ENCODE measurements around the gene DPAGT1. TPM values are rescaled to one million over a fixed set of nuclear protein-coding genes. Genes with fewer than 3 reads are reported as not detected.

Gene DPAGT1
- total RNA-seq, 2 experiments from 2014 or later = 31.7 to 83.4 TPM

DNA sequence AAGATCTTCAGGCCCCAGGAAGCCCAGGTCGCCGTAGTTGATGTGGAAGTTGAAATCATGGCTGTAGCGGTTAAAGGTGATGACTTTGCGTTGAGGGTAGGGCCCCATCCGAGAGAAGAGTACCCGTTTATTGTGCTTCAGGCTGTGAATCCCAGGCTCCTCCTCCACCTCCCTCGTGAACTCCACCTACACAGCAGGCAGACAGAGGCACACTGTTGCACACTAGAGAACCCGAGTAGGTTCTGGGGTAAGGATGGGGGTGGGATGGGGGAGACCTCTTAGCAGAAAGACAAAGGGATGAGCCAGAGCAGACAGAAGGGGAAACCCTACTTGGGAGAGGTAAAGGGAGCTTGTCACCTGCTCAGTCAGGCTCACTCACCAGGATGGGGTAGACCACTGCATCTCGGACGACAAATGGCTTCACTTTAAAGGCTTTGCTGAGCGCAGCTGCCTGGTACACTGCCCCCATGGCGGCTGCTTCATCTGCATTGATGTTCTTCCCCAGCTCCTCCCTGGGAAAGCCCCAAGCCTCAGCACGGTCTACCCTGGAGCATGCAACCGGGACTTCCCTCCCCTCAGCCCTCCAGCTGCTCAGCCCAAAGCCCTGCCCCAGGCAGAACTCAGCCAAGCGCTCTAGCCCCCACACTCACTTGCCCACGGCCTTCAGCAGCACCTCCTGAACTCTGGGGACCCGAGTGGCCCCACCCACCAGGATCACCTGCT lies 50.1 kb downstream of the DPAGT1 start:
- Histone ChIP-seq H4K20me1 (ENCODE audit: insufficient read depth, low read length) (no peaks in the 10 kb centered on the region), H3K27ac (ENCODE audit: low read depth, low read length, poor library complexity, severe bottlenecking) (no peak overlapping the region), H3K4me1 (ENCODE audit: insufficient read depth, low read length, poor library complexity, severe bottlenecking) (peaks cover 6% of the 10 kb centered on the region), H3K36me3 (ENCODE audit: insufficient read depth, low read length) (peaks cover 92% of the 10 kb centered on the region), H2AFZ (ENCODE audit: low read length) (no peak overlapping the region), H3K9me2 (ENCODE audit: insufficient read depth, low read length) (no peaks in the 10 kb centered on the region), H3K4me2 (ENCODE audit: low read length) (no peak overlapping the region), H3K79me2 (ENCODE audit: insufficient read depth, low read depth, low read length) (peaks cover 14% of the 10 kb centered on the region), H3K4me3 (ENCODE audit: low read depth, low read length, poor library complexity, severe bottlenecking) (no peak overlapping the region), H3K9me3 (ENCODE audit: low read length) (no peaks in the 10 kb centered on the region)
- TF ChIP-seq, protein P1, sequence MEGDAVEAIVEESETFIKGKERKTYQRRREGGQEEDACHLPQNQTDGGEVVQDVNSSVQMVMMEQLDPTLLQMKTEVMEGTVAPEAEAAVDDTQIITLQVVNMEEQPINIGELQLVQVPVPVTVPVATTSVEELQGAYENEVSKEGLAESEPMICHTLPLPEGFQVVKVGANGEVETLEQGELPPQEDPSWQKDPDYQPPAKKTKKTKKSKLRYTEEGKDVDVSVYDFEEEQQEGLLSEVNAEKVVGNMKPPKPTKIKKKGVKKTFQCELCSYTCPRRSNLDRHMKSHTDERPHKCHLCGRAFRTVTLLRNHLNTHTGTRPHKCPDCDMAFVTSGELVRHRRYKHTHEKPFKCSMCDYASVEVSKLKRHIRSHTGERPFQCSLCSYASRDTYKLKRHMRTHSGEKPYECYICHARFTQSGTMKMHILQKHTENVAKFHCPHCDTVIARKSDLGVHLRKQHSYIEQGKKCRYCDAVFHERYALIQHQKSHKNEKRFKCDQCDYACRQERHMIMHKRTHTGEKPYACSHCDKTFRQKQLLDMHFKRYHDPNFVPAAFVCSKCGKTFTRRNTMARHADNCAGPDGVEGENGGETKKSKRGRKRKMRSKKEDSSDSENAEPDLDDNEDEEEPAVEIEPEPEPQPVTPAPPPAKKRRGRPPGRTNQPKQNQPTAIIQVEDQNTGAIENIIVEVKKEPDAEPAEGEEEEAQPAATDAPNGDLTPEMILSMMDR (conservative IDR thresholded peaks at IDR 0.05; ENCODE audit: low read length) = no peak
- TF ChIP-seq EZH2phosphoT487 (IDR thresholded peaks at IDR 0.05; ENCODE audit: borderline replicate concordance, low read depth, low read length) = no peak
- BruUV-seq (replicated peaks) = TSS peak; percentile 46
- DNase-seq (ENCODE audit: low spot score) = no peak
- CTCF ChIA-PET (ENCODE audit: unreplicated experiment) = interaction anchor here (0.6 kb wide), 1 partner anchor 175 kb away, joined by 3 read pairs; no protein-coding TSS in a partner anchor
- POLR2A ChIA-PET = interaction anchor here (1.1 kb wide), 1 partner anchor 16 kb away, joined by 3 read pairs; no protein-coding TSS in a partner anchor
- intact Hi-C loops (cut with micrococcal nuclease; ENCODE audit: unreplicated experiment) = no loop called here

DNA sequence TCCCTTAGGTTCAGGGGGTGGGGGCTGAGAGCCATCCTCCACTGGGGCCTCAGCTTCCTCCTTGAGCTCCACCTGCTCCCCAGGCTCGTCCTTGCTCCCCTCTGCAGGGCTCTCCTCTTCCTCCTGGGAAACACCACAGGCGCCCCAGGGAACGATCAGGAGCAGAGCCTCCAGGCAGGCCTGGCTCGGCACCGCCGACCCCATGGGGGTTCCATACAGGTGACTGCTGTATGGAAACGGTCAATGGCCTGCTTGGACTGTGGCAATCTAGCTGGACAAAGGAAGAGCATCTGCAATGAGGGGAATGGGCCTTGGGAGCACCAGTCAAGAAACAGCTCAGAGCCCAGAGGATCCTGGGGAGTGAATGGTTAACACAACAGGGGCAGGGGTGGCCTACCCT lies 52.6 kb downstream of the DPAGT1 start:
- Histone ChIP-seq H3K4me1 (ENCODE audit: insufficient read depth, low read length, poor library complexity, severe bottlenecking) (no peaks in the 10 kb centered on the region), H3K36me3 (ENCODE audit: insufficient read depth, low read length) (peaks cover 94% of the 10 kb centered on the region), H2AFZ (ENCODE audit: low read length) (no peak overlapping the region), H3K9me2 (ENCODE audit: insufficient read depth, low read length) (no peaks in the 10 kb centered on the region), H3K79me2 (ENCODE audit: insufficient read depth, low read depth, low read length) (no peaks in the 10 kb centered on the region), H3K27ac (ENCODE audit: low read depth, low read length, poor library complexity, severe bottlenecking) (no peak overlapping the region), H4K20me1 (ENCODE audit: insufficient read depth, low read length) (no peaks in the 10 kb centered on the region), H3K4me3 (ENCODE audit: low read depth, low read length, poor library complexity, severe bottlenecking) (no peak overlapping the region), H3K4me2 (ENCODE audit: low read length) (no peak overlapping the region), H3K9me3 (ENCODE audit: low read length) (no peaks in the 10 kb centered on the region)
- intact Hi-C loops (cut with micrococcal nuclease; ENCODE audit: unreplicated experiment) = no loop called here
- ChIA-PET POLR2A (interaction anchor here (1.3 kb wide), 1 partner anchor 9 kb away, joined by 6 read pairs; no protein-coding TSS in a partner anchor), CTCF (ENCODE audit: unreplicated experiment) (no interaction called here)
- TF ChIP-seq EZH2phosphoT487 (IDR thresholded peaks at IDR 0.05; ENCODE audit: borderline replicate concordance, low read depth, low read length) = no peak
- TF ChIP-seq, protein P1 (conservative IDR thresholded peaks at IDR 0.05; ENCODE audit: low read length) = no peak
- DNase-seq (ENCODE audit: low spot score) = no peak
- no TSS peak for BruUV-seq (replicated peaks)

DNA sequence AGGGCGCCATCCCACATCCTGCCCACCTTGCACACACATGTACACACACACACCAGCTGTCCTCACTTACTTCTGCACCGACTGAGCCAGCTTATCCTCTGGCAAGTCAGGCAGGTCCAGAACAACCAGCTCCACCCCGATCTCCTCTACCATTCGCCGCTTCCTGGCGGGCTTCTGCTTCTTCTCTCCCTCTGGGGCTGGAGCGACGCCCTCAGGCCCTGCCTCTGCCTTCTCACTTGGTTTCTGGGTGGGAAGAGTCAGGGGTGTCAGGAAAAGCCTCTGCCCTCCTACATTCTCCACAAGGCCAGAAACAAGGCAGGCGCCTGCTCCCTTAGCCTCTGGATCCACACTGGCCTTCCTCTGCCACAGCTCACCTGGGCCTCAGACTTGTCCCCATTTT lies 53.0 kb downstream of the DPAGT1 start:
- H3K4me3 ChIP-seq (ENCODE audit: low read depth, low read length, poor library complexity, severe bottlenecking) = no peak overlapping the region
- H3K36me3 ChIP-seq (ENCODE audit: insufficient read depth, low read length) = peaks cover 90% of the 10 kb centered on the region
- no peak overlapping the region for H3K4me2 ChIP-seq (ENCODE audit: low read length)
- H3K4me1 ChIP-seq (ENCODE audit: insufficient read depth, low read length, poor library complexity, severe bottlenecking) = no peaks in the 10 kb centered on the region
- H3K9me2 ChIP-seq (ENCODE audit: insufficient read depth, low read length) = no peaks in the 10 kb centered on the region
- ChIA-PET POLR2A (interaction anchor here (1.3 kb wide), 1 partner anchor 8 kb away, joined by 6 read pairs; no protein-coding TSS in a partner anchor), CTCF (ENCODE audit: unreplicated experiment) (no interaction called here)
- no peaks in the 10 kb centered on the region for H4K20me1 ChIP-seq (ENCODE audit: insufficient read depth, low read length)
- intact Hi-C loops (cut with micrococcal nuclease; ENCODE audit: unreplicated experiment) = no loop called here
- H3K27ac ChIP-seq (ENCODE audit: low read depth, low read length, poor library complexity, severe bottlenecking) = no peak overlapping the region
- BruUV-seq (replicated peaks) = no TSS peak
- DNase-seq (ENCODE audit: low spot score) = no peak
- H3K79me2 ChIP-seq (ENCODE audit: insufficient read depth, low read depth, low read length) = no peaks in the 10 kb centered on the region
- no peak overlapping the region for H2AFZ ChIP-seq (ENCODE audit: low read length)
- no peaks in the 10 kb centered on the region for H3K9me3 ChIP-seq (ENCODE audit: low read length)
- TF ChIP-seq EZH2phosphoT487 (IDR thresholded peaks at IDR 0.05; ENCODE audit: borderline replicate concordance, low read depth, low read length) = no peak
- TF ChIP-seq, protein P1 (conservative IDR thresholded peaks at IDR 0.05; ENCODE audit: low read length) = no peak
